ENCODE results near the gene USP53. TPM values are rescaled to one million over a fixed set of nuclear protein-coding genes. Genes with fewer than 3 reads are reported as not detected.

USP53 gene
- polyA plus RNA-seq, 2 of the 4 experiments (the other 2 are of a cell fraction): 10.2 to 50.7 TPM

DNA sequence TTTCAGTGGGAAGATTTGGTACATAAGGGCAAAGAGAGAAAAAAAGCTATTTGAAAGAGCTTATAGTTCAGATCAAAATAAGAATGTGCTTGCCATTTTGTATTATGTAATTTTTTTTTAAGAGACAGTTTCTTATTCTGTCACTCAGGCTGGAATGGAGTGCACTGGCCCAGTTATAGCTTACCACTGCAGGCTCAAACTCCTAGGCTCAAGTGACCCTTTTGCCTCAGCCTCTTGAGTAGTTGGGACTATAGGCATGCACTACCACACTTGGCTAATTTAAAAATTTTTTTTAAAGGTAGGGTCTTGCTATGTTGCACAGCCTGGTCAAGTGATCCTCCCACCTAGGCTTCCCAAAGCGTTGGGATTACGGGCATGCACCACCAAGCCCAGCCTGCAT, 22.2 kb upstream of the USP53 start:
- WGBS (ENCODE audit: missing lambda C conversion rate): 84% methylated on average over 2 of the region's 2 CpGs
- POLR2A ChIA-PET: interaction anchor here (1.2 kb wide), 1 partner anchor 23 kb away, joined by 3 read pairs; no protein-coding TSS in a partner anchor
- no peak for FAIRE-seq

DNA sequence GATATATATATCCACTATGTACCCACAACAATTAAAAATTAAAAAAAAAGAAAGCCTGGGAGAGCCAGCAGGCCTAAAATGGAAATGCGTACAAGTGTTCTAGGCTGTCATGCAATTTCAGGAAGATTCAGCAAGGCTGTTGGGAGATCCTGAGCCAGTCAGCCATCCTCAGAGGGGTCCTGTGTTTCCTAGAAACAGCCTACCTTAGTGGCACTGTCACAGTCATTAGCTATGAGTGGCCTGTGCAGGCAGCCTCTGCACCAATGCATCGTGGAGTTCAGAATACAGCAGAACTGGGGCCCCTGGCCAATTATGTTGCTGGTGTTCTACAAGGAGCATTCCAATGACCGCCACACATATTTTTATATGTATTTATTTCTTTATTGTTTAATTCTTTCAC, 21.0 kb upstream of the USP53 start:
- CTCF ChIA-PET: interaction anchor here (1.2 kb wide), 1 partner anchor 151 kb away, joined by 4 read pairs; no protein-coding TSS in a partner anchor
- no peak for FAIRE-seq
- Histone ChIP-seq H3K27ac (no peak overlapping the region; a peak in 1 of 6 replicates), H3K4me3 (no peak overlapping the region), H3K4me2 (no peak overlapping the region), H3K9me3 (no peaks in the 10 kb centered on the region), H3K4me1 (peaks cover 8% of the 10 kb centered on the region; the same call in 1 of the 3 replicates)
- 93% methylated on average over 3 of the region's 3 CpGs for WGBS (ENCODE audit: missing lambda C conversion rate)
- no peak for DNase-seq (ENCODE audit: low read depth in 1 of 2, low spot score in 1 of 2)
- POLR2A ChIA-PET: no interaction called here
- TF ChIP-seq KDM5A (IDR thresholded peaks at IDR 0.05) (no peak), FOSL2 (IDR thresholded peaks at IDR 0.05) (no peak), FOSL2 (CRISPR knock-in tag; IDR thresholded peaks at IDR 0.05) (no peak), KDM1A (IDR thresholded peaks at IDR 0.05; ENCODE audit: low read depth) (no peak), HOXB5 (CRISPR knock-in tag; IDR thresholded peaks at IDR 0.05) (no peak), FOXS1 (CRISPR knock-in tag; IDR thresholded peaks at IDR 0.05) (no peak), SREBF2 (IDR thresholded peaks at IDR 0.05) (no peak), POLR2A (IDR thresholded peaks at IDR 0.05; ENCODE audit: low read length) (no peak), RNF2 (IDR thresholded peaks at IDR 0.05; ENCODE audit: borderline replicate concordance, low read depth) (no peak), NFE2L2 (conservative IDR thresholded peaks at IDR 0.05; ENCODE audit: low read length) (no peak), PHF8 (IDR thresholded peaks at IDR 0.05; ENCODE audit: borderline replicate concordance, low read depth) (no peak), BHLHE40 (IDR thresholded peaks at IDR 0.05; ENCODE audit: low read depth, low read length) (no peak), RFX5 (IDR thresholded peaks at IDR 0.05) (no peak), CBX2 (IDR thresholded peaks at IDR 0.05; ENCODE audit: borderline replicate concordance, low read depth) (no peak), MYC (IDR thresholded peaks at IDR 0.05; ENCODE audit: borderline replicate concordance, low read length) (no peak)
- TF ChIP-seq, protein P1, sequence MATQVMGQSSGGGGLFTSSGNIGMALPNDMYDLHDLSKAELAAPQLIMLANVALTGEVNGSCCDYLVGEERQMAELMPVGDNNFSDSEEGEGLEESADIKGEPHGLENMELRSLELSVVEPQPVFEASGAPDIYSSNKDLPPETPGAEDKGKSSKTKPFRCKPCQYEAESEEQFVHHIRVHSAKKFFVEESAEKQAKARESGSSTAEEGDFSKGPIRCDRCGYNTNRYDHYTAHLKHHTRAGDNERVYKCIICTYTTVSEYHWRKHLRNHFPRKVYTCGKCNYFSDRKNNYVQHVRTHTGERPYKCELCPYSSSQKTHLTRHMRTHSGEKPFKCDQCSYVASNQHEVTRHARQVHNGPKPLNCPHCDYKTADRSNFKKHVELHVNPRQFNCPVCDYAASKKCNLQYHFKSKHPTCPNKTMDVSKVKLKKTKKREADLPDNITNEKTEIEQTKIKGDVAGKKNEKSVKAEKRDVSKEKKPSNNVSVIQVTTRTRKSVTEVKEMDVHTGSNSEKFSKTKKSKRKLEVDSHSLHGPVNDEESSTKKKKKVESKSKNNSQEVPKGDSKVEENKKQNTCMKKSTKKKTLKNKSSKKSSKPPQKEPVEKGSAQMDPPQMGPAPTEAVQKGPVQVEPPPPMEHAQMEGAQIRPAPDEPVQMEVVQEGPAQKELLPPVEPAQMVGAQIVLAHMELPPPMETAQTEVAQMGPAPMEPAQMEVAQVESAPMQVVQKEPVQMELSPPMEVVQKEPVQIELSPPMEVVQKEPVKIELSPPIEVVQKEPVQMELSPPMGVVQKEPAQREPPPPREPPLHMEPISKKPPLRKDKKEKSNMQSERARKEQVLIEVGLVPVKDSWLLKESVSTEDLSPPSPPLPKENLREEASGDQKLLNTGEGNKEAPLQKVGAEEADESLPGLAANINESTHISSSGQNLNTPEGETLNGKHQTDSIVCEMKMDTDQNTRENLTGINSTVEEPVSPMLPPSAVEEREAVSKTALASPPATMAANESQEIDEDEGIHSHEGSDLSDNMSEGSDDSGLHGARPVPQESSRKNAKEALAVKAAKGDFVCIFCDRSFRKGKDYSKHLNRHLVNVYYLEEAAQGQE (IDR thresholded peaks at IDR 0.05): no peak
- TF ChIP-seq, protein P2, sequence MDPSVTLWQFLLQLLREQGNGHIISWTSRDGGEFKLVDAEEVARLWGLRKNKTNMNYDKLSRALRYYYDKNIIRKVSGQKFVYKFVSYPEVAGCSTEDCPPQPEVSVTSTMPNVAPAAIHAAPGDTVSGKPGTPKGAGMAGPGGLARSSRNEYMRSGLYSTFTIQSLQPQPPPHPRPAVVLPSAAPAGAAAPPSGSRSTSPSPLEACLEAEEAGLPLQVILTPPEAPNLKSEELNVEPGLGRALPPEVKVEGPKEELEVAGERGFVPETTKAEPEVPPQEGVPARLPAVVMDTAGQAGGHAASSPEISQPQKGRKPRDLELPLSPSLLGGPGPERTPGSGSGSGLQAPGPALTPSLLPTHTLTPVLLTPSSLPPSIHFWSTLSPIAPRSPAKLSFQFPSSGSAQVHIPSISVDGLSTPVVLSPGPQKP (IDR thresholded peaks at IDR 0.05; ENCODE audit: low read depth, low read length): no peak
- no peak for ATAC-seq

More for the DNA sequence above, 22.2 kb upstream of the USP53 start:
- Histone ChIP-seq H3K9me3 (no peaks in the 10 kb centered on the region), H3K4me1 (peaks cover 8% of the 10 kb centered on the region; the same call in 1 of the 3 replicates), H3K27ac (peak overlapping the region in 1 of 2 experiments; percentile 17; a peak in 1 of 6 replicates), H3K4me2 (no peak overlapping the region), H3K4me3 (no peak overlapping the region)
- ATAC-seq (no peak), DNase-seq (ENCODE audit: low read depth in 1 of 2, low spot score in 1 of 2) (no peak)
- TF ChIP-seq ZC3H11A (IDR thresholded peaks at IDR 0.05): no peak
- TF ChIP-seq RNF2 (IDR thresholded peaks at IDR 0.05; ENCODE audit: borderline replicate concordance, low read depth): no peak
- TF ChIP-seq MYC (IDR thresholded peaks at IDR 0.05; ENCODE audit: borderline replicate concordance, low read length): no peak
- TF ChIP-seq NPAS2 (CRISPR knock-in tag; IDR thresholded peaks at IDR 0.05; ENCODE audit: borderline replicate concordance): no peak
- no peak for TF ChIP-seq CBX2 (IDR thresholded peaks at IDR 0.05; ENCODE audit: borderline replicate concordance, low read depth)
- no peak for TF ChIP-seq ZSCAN20 (CRISPR knock-in tag; IDR thresholded peaks at IDR 0.05)
- no peak for TF ChIP-seq RARB (CRISPR knock-in tag; IDR thresholded peaks at IDR 0.05)
- CTCF ChIA-PET: interaction anchor here (1.2 kb wide), 1 partner anchor 149 kb away, joined by 4 read pairs; no protein-coding TSS in a partner anchor

All from A549 (cell line).